LHCN-M2 (cell line): Measurements from ENCODE around the gene SLC39A13. TPM values are rescaled to one million over a fixed set of nuclear protein-coding genes. Genes with fewer than 3 reads are reported as not detected.

Experiments
- DNase-seq: peaks from one replicate; pipeline ENCODE4 v3.0.0-alpha.2; 2012; ENCODE audit warnings: low read depth
- total RNA-seq: library from RNA; depleted of rRNA; stranded (reverse); fragments of >200 nt; gene quantifications from 2 replicates; pipeline ENCODE4 v1.2.3, GENCODE V29; 2014

Gene SLC39A13
- total RNA-seq, 1 experiment from 2014 or later: 159 TPM

DNA sequence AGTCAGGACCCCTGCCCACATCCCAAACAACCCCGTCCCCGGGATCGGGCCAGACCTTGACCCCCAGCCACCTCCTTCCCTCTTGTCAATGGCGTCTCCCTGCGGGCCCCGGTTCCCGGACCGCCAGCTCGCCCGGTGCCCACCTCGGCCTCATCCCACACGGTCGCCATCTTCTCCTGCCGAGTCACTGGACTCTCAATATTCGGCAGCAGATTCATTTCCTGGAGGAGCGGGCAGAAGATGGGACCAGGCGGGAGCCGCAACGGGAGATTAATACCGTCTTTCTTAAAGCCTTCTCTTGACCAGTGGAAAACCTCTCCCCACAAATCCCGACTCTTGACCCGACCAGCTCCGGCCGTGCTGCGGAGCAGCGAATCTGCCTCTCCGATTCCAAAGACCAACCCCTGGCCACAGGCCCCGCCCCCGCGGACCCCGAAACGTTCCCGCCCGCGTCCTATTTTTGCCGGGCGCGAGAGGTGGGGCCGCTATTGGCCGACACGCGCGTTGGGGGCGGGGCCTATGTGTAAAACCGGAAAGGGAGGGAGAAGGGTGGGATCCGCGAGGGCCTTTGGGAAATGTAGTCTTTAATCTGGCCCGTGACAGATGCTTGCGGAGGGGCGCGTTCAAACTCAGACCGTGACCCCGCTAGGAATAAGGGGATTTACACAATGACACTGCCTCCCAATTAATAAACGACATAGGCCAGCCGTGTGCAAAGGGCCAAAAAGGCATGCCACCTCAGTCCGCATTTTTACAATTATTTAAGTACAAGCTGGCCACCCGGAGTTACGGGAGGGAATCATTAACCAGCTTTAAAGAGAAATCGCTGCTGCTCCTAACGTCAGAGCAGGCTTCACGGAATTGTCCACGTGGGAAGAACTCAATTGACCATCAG lies 17.9 kb downstream of the SLC39A13 start, which contains the start of gene PSMC3:
Gene PSMC3 (minus strand): TSS at position 378 of the 895 bp plus-strand sequence. CDS start 160 bp downstream, at position 218.
- DNase-seq: peak; percentile 96

DNA sequence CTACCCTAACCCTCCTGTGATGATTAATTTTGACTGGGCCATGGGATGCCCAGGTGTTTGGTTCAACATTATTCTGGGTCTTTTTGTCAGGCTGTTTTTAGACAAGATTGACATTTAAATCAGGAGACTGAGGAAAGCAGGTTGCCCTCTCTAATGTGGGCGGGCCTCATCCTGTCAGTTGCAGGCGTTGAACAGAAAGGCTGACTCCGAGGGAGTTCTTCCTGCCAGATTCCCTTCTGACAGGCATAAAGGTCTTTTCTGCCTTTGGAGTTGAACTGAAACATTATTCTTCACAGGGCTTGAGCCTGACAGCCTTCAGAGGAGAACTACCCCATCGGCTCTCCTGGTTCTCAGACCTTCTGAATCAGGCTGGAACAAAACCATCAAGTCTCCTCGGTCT lies 22.1 kb downstream of the SLC39A13 start:
- no peak for DNase-seq

GRCh38 chr11:47431356-47432083 lies 23.1 kb downstream of the SLC39A13 start:
- DNase-seq: no peak

- DNase-seq: peak; percentile 86
Observed at GRCh38 chr11:47433157-47433556, 24.8 kb downstream of the SLC39A13 start.

DNA sequence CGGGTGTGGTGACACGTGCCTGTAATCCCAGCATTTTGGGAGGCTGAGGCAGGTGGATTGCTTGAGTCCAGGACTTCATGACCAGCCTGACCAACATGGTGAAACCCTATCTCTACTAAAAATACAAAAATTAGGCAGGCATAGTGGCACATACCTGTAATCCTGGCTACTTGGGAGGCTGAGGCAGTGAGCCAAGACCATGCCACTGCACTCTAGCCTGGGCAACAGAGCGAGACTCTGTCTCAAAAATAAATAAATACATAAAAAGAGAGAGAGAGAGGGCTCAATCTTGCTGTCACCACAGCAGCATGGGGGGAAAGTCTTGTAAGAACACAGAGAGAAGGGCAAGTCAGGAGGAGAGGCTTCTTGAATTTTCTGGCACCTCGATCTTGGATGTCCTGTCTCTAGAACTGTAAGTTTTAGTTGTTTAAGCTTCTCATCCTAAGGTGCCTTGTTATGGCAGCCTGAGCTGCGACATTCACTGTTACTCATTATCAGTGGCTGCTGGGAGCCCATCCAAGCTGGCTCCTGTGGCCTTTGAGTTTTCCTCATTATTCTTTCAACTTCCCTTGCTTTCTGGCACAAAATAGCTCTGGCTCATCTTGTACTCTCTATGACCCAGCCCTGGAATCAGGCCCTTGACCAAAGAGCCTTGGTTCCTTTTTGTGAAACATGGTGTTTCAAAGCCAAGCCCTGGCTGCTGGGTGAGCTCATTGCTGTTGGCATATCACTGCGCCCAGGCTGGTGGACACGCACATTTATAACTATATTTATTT lies 25.8 kb downstream of the SLC39A13 start:
- DNase-seq: peak; percentile 59

DNA sequence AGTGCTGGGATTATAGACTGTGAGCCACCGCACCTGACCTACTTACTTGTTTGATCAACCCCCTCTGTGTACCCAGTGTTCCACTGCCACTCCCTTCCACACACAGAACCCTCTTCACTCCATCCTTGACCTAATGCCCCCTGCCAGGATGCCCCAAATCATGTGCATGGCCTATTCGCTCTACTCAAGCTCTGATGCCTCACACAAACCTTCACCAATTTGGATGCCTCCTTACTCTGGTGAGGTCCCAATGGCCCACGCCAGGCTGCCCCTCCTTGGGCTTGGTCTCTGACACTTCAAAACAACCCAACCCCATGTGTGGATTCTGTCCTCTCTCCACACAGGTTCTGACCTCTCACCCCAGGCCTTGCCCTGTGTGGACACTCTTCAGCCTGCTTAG lies 27.3 kb downstream of the SLC39A13 start:
- DNase-seq: no peak

DNA sequence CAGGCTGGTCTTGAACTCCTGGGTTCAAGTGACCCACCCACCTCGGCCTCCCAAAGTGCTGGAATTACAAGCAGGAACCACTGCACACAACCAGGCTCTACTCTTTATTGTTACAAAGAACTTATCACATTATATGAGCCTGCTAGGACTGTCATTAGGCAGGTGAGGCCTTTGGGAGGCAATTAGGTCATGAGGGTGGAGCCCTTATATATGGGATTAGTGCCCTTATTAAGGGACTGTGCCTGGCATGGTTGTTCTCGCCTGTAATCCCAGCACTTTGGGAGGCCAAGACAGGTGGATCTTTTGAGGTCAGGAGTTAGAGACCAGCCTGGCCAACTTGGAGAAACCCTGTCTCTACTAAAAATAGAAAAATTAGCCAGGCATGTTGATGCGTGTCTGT lies 28.3 kb downstream of the SLC39A13 start:
- no peak for DNase-seq

- no peak for DNase-seq
Observed at GRCh38 chr11:47437218-47437745, 28.9 kb downstream of the SLC39A13 start.

DNA sequence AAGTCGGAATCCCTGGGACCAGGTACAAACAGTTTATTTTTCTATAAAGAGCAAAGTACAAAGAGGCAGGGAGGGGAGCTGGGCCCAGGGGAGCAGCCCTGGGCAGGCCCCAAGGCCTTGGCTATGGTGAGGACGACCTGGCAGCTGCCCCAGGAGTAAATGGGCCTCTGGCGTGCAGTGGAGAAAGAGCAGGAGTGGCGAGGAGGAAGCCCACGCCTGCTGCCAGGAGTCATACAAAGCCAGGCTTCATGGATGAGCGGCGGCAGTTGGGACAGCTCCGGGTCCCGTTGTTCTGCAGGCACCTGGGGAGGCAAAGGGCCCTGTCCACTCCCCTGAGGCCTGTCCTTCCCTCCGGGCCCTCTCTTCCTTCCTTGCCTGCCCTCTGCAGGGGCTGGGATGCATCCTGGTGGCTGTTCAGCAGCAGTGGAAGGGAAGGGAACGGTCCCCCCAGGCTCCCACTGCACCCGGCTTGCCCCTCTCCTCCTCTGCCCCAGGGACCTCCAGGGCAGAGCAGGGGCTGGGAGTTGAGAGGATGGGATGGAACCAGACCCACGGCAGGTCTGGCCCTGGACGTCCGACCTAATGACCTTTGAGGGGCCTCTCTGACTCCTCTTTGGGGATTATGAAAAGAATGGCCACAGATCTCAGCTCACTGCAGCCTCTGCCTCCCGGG lies 29.5 kb downstream of the SLC39A13 start:
- DNase-seq: no peak

GRCh38 chr11:47438721-47439120 lies 30.3 kb downstream of the SLC39A13 start:
- no peak for DNase-seq

- DNase-seq: no peak
Observed at GRCh38 chr11:47440054-47440476, 31.7 kb downstream of the SLC39A13 start.

GRCh38 chr11:47441421-47441820 lies 33.0 kb downstream of the SLC39A13 start:
- DNase-seq: no peak

- no peak for DNase-seq
Observed at GRCh38 chr11:47442514-47442913, 34.1 kb downstream of the SLC39A13 start.

- no peak for DNase-seq
Observed at GRCh38 chr11:47443028-47443700, 34.8 kb downstream of the SLC39A13 start.

GRCh38 chr11:47443817-47444216 lies 35.4 kb downstream of the SLC39A13 start:
- no peak for DNase-seq

DNA sequence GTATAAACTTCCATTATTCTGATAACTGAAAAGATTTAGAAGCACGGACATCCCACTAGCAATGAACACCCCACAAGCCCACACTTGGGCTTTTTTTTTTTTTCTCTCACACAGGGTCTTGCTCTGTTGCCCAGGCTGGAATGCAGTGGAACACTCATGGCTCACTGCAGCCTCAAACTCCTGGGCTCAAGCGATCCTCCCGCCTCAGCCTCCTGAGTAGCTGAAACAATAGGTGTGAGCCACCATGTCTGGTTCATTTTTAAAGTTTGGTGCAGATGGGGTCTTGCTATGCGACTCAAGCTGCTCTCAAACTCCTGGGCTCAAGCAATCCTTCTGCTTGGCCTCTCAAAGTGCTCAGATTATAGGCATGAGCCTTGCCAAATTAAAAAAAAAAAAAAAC lies 37.5 kb downstream of the SLC39A13 start:
- no peak for DNase-seq

DNA sequence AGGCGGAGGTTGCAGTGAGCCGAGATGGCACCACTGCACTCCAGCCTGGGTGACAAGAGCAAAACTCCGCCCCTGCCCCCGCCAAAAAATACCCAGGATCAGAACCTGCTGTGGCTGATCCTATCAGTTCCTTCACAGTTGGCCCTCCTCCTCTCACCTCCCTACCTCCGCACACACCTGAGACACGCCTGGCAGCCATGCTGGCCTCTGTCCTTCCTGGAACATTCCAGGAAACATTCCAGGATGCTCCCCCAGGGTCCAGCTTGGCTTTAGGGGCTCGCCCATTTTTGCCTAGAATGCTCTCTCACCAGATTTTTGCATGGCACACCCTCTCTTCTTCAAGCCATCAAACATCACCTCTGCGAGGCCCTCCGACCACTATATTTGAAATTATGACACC lies 38.4 kb downstream of the SLC39A13 start:
- no peak for DNase-seq

GRCh38 chr11:47447906-47448305 lies 39.5 kb downstream of the SLC39A13 start:
- DNase-seq: no peak

- peak; percentile 91 for DNase-seq
Observed at GRCh38 chr11:47448566-47449427, 40.4 kb downstream of the SLC39A13 start, which contains the start of gene RAPSN. TSS of gene RAPSN (minus strand) at chr11:47449136. CDS start at chr11:47448964, 172 bp downstream.
